Hypothalamus (tissue), 51 donors: ENCODE measurements around the gene ABCD3.

Source experiments
- DNase-seq, 51 donors: peaks; one replicate each; lab custom pipeline; 2025; lab: John Stamatoyannopoulos, UW

Gene ABCD3

GRCh38 chr1:94522304-94522703 lies 104.1 kb downstream of the ABCD3 start:
- DNase-seq = peak in 3 of 51 donors; percentile 13 to 32 (median 16)

GRCh38 chr1:94524531-94524930 lies 106.3 kb downstream of the ABCD3 start:
- no peak for DNase-seq

GRCh38 chr1:94526152-94526980 lies 108.2 kb downstream of the ABCD3 start:
- no peak for DNase-seq

- DNase-seq = no peak
Measured at GRCh38 chr1:94527447-94528031, 109.3 kb downstream of the ABCD3 start.

GRCh38 chr1:94528299-94528698 lies 110.1 kb downstream of the ABCD3 start:
- DNase-seq = peak in 1 of 51 donors; percentile 2

- DNase-seq = no peak
Measured at GRCh38 chr1:94528826-94529225, 110.6 kb downstream of the ABCD3 start.

- DNase-seq = no peak
Measured at GRCh38 chr1:94529416-94529815, 111.2 kb downstream of the ABCD3 start.

- no peak for DNase-seq
Measured at GRCh38 chr1:94530373-94530878, 112.2 kb downstream of the ABCD3 start.

GRCh38 chr1:94531664-94532063 lies 113.5 kb downstream of the ABCD3 start:
- DNase-seq = no peak

- no peak for DNase-seq
Measured at GRCh38 chr1:94532077-94532476, 113.9 kb downstream of the ABCD3 start.

- DNase-seq = no peak
Measured at GRCh38 chr1:94535095-94535494, 116.9 kb downstream of the ABCD3 start.

- no peak for DNase-seq
Measured at GRCh38 chr1:94535879-94536278, 117.7 kb downstream of the ABCD3 start.

- no peak for DNase-seq
Measured at GRCh38 chr1:94537254-94537653, 119.1 kb downstream of the ABCD3 start.

GRCh38 chr1:94538243-94538827 lies 120.1 kb downstream of the ABCD3 start:
- DNase-seq = peak in 2 of 51 donors; percentile 15 to 18

GRCh38 chr1:94539496-94539895 lies 121.3 kb downstream of the ABCD3 start:
- DNase-seq = no peak

- no peak for DNase-seq
Measured at GRCh38 chr1:94540440-94541245, 122.5 kb downstream of the ABCD3 start.

GRCh38 chr1:94541246-94542087 lies 123.3 kb downstream of the ABCD3 start, which contains the start of gene F3:
Gene F3 (minus strand): TSS chr1:94541759. CDS start chr1:94541636, 123 bp downstream.
- DNase-seq = peak in 46 of 51 donors; percentile 15 to 90 (median 74)

GRCh38 chr1:94542088-94542870 lies 124.1 kb downstream of the ABCD3 start:
- peak in 8 of 51 donors; percentile 5 to 25 (median 15) for DNase-seq

- DNase-seq = no peak
Measured at GRCh38 chr1:94543001-94543400, 124.8 kb downstream of the ABCD3 start.
